PC-3 (cell line): Measurements from ENCODE around the gene SPARC. TPM values are rescaled to one million over a fixed set of nuclear protein-coding genes. Genes with fewer than 3 reads are reported as not detected.

Source experiments
- ATAC-seq: fragments of 200-7000 bp; cut with Tn5 transposase; 2 replicates; pipeline ENCODE4 v1.9.1; 2020; ENCODE audit warnings: mild to moderate bottlenecking, moderate library complexity
- BruUV-seq: library from RNA; stranded (reverse); fragments of 400-500 nt; replicated peaks from 2 replicates; lab custom pipeline; 2021; lab: Mats Ljungman, UMichigan
- CTCF ChIA-PET: fragments of 300-600 bp; sonication (Branson Sonifier 250); formaldehyde crosslinking; loops from one replicate; lab custom pipeline; 2022; ENCODE audit warnings: antibody characterized with exemption; lab: Charles Lee
- POLR2A ChIA-PET: fragments of 300-600 bp; sonication (Branson Sonifier 250); formaldehyde crosslinking; loops from one replicate; lab custom pipeline; 2022; ENCODE audit warnings: antibody characterized with exemption; ENCODE audit not compliant: unreplicated experiment; lab: Charles Lee
- DNase-seq: peaks from one replicate; pipeline ENCODE4 v3.0.0-alpha.2; 2015
- H2AFZ ChIP-seq: fragments of 300-600 bp; sonication (generic); 2 replicates; pipeline ENCODE4 v1.6.0; 2016; ENCODE audit warnings: antibody characterized with exemption, low read length
- H3F3A ChIP-seq: fragments of 300-600 bp; sonication (generic); one replicate; pipeline ENCODE4 v1.6.0; 2017; ENCODE audit warnings: antibody characterized with exemption, low read length, control low read depth, mild to moderate bottlenecking; ENCODE audit not compliant: unreplicated experiment
- H3K27ac ChIP-seq: fragments of 300-600 bp; sonication (generic); 2 replicates; pipeline ENCODE4 v1.5.1; 2016; ENCODE audit warnings: mild to moderate bottlenecking, low read length
- H3K27me3 ChIP-seq: fragments of 300-600 bp; sonication (generic); 2 replicates; pipeline ENCODE4 v1.6.1; 2016; ENCODE audit warnings: low read length, mixed read lengths
- H3K36me3 ChIP-seq: fragments of 300-600 bp; sonication (generic); 2 replicates; pipeline ENCODE4 v1.6.1; 2016; ENCODE audit warnings: low read depth, mixed run types, low read length, mixed read lengths
- H3K4me1 ChIP-seq: fragments of 300-600 bp; sonication (generic); 2 replicates; pipeline ENCODE4 v1.5.1; 2016; ENCODE audit warnings: low read length; ENCODE audit not compliant: insufficient read depth
- H3K4me2 ChIP-seq: fragments of 300-600 bp; sonication (generic); 2 replicates; pipeline ENCODE4 v1.6.0; 2016; ENCODE audit warnings: low read length
- H3K4me3 ChIP-seq: fragments of 300-600 bp; sonication (generic); 2 replicates; pipeline ENCODE4 v1.5.1; 2016; ENCODE audit warnings: mild to moderate bottlenecking, low read length, mixed read lengths
- H3K79me2 ChIP-seq: fragments of 300-600 bp; sonication (generic); 2 replicates; pipeline ENCODE4 v1.6.1; 2017; ENCODE audit warnings: low read length, mixed read lengths
- H3K9ac ChIP-seq: fragments of 300-600 bp; sonication (generic); 2 replicates; pipeline ENCODE4 v1.6.0; 2016; ENCODE audit warnings: mild to moderate bottlenecking, low read length
- H3K9me2 ChIP-seq: fragments of 300-600 bp; sonication (generic); replicated peaks from 2 replicates; pipeline ENCODE4 v1.6.1; 2016; ENCODE audit warnings: mixed run types, low read length, mixed read lengths
- H3K9me3 ChIP-seq: fragments of 300-600 bp; sonication (generic); 2 replicates; pipeline ENCODE4 v1.6.1; 2016; ENCODE audit warnings: low read length, mixed read lengths
- H4K20me1 ChIP-seq: fragments of 300-600 bp; sonication (generic); 2 replicates; pipeline ENCODE4 v1.6.1; 2016; ENCODE audit warnings: low read length, mixed read lengths
- CTCF ChIP-seq: fragments of 300-600 bp; sonication (generic); conservative IDR thresholded peaks from 2 replicates; pipeline ENCODE4 v1.5.1; 2017; ENCODE audit warnings: antibody characterized with exemption, low read depth, mild to moderate bottlenecking, low read length
- EZH2 ChIP-seq: fragments of 300-600 bp; sonication (generic); IDR thresholded peaks from one replicate; pipeline ENCODE4 v1.6.1; 2017; ENCODE audit warnings: antibody characterized with exemption, mild to moderate bottlenecking, low read length; ENCODE audit not compliant: unreplicated experiment
- EZH2phosphoT487 ChIP-seq: fragments of 300-600 bp; sonication (generic); IDR thresholded peaks from 2 replicates; pipeline ENCODE4 v1.6.1; 2018; ENCODE audit warnings: mild to moderate bottlenecking, antibody characterized with exemption, low read length, borderline replicate concordance
- intact Hi-C: fragments of 100-400 bp; cut with micrococcal nuclease; formaldehyde crosslinking; loops from 2 replicates; pipeline ENCODE4 v1.9.0; 2023
- total RNA-seq: library from RNA; depleted of rRNA; stranded (reverse); fragments of >200 nt; gene quantifications from 2 replicates; pipeline ENCODE4 v1.2.3, GENCODE V29; 2014

The SPARC gene
- total RNA-seq, 1 experiment from 2014 or later, result 2.7 TPM

GRCh38 chr5:151673421-151673820 lies 13.3 kb downstream of the SPARC start:
- Histone ChIP-seq H3K9me3 (no peaks in the 10 kb centered on the region), H3K9ac (no peak overlapping the region), H3K4me2 (no peak overlapping the region), H3K4me3 (no peak overlapping the region), H3K27ac (no peak overlapping the region), H3K9me2 (no peaks in the 10 kb centered on the region), H3K4me1 (peaks cover 29% of the 10 kb centered on the region), H4K20me1 (no peaks in the 10 kb centered on the region), H3K79me2 (no peaks in the 10 kb centered on the region), H3K27me3 (no peaks in the 10 kb centered on the region), H3K36me3 (no peaks in the 10 kb centered on the region), H2AFZ (no peak overlapping the region), H3F3A (no peaks in the 10 kb centered on the region)
- intact Hi-C loops, result no loop called here
- DNase-seq (no peak), ATAC-seq (no peak)
- TF ChIP-seq EZH2 (no peak), EZH2phosphoT487 (no peak), CTCF (no peak)
- ChIA-PET CTCF (interaction anchor here (0.6 kb wide), 1 partner anchor 150 kb away, joined by 3 read pairs; no protein-coding TSS in a partner anchor), POLR2A (no interaction called here)
- no TSS peak for BruUV-seq

- Histone ChIP-seq H3K79me2 (no peaks in the 10 kb centered on the region), H3K4me1 (peaks cover 29% of the 10 kb centered on the region), H3K36me3 (no peaks in the 10 kb centered on the region), H3K9ac (no peak overlapping the region), H2AFZ (no peak overlapping the region), H3K9me3 (no peaks in the 10 kb centered on the region), H4K20me1 (no peaks in the 10 kb centered on the region), H3K27ac (no peak overlapping the region), H3K4me2 (no peak overlapping the region), H3K9me2 (no peaks in the 10 kb centered on the region), H3K27me3 (no peaks in the 10 kb centered on the region), H3F3A (no peaks in the 10 kb centered on the region), H3K4me3 (no peak overlapping the region)
- POLR2A ChIA-PET, result interaction anchor here (0.6 kb wide), 1 partner anchor 27 kb away, joined by 3 read pairs; no protein-coding TSS in a partner anchor
- intact Hi-C loops, result no loop called here
- CTCF ChIA-PET, result interaction anchor here (0.5 kb wide), 1 partner anchor 1594 kb away, joined by 3 read pairs; no protein-coding TSS in a partner anchor
- no TSS peak for BruUV-seq
- no peak for ATAC-seq
- TF ChIP-seq EZH2 (no peak), EZH2phosphoT487 (no peak), CTCF (no peak)
- DNase-seq, result no peak
Measured at GRCh38 chr5:151672516-151672915, 14.2 kb downstream of the SPARC start.

GRCh38 chr5:151671950-151672349 lies 14.8 kb downstream of the SPARC start:
- H4K20me1 ChIP-seq, result no peaks in the 10 kb centered on the region
- H3K9me3 ChIP-seq, result no peaks in the 10 kb centered on the region
- H3K4me1 ChIP-seq, result peaks cover 28% of the 10 kb centered on the region
- no peaks in the 10 kb centered on the region for H3K9me2 ChIP-seq
- ChIA-PET POLR2A (interaction anchor here (0.6 kb wide), 1 partner anchor 27 kb away, joined by 3 read pairs; no protein-coding TSS in a partner anchor), CTCF (no interaction called here)
- H3K27ac ChIP-seq, result no peak overlapping the region
- DNase-seq, result no peak
- intact Hi-C loops, result no loop called here
- no peak; the same call in 1 of the 2 replicates for ATAC-seq
- TF ChIP-seq EZH2, result no peak
- TF ChIP-seq EZH2phosphoT487, result no peak
- H3K4me3 ChIP-seq, result no peak overlapping the region
- BruUV-seq, result no TSS peak
- H3K27me3 ChIP-seq, result no peaks in the 10 kb centered on the region
- H2AFZ ChIP-seq, result no peak overlapping the region
- H3K79me2 ChIP-seq, result no peaks in the 10 kb centered on the region
- no peaks in the 10 kb centered on the region for H3K36me3 ChIP-seq
- no peaks in the 10 kb centered on the region for H3F3A ChIP-seq
- no peak overlapping the region for H3K4me2 ChIP-seq
- no peak overlapping the region for H3K9ac ChIP-seq
